ENCODE measurements around the gene VAMP2. TPM values are rescaled to one million over a fixed set of nuclear protein-coding genes. Genes with fewer than 3 reads are reported as not detected.
"Not testable (repeated sequence)": the region's sequence is repeated elsewhere in the genome, so short reads cannot be mapped to it uniquely, and the experiment has no call there.

The VAMP2 gene
- total RNA-seq, 2 experiments from 2014 or later, result 33.3 to 35.8 TPM

DNA sequence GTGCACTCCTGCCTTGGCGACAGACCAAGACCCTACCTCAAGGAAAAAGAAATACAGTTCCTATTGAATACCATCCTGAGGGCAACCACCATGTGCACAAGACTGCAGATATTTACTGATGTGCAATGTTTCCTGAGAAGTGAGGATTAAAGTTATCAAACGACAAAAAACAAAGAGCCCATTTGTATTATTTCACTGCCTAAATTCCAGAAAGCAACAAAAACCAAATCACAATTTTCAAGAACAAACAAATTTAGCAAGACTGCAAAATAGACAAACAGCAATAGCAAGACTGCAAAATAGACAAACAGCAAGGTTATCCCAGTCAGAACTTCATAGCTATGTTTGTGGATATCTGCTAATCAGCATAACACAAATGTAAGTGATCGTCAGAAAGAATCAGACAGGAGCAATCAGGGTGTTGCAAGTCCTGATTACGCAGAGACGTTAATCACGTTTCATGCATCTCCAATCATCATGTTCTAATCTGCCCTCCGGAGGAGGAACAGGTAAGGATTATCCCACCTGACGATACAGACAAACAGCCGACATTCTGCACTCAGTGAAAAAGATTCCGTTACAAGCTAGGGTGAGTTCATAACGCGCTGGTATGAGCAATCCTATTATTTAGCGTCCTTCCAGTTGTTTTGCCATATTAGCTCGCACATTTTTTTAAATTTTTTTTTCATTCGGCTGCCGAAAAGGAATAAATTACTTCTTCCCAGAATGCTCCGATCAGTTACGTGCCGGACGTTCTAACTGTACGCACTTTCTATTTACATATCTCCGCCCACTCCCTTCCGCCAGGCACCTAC lies 10.5 kb upstream of the VAMP2 start:
- CTCF ChIA-PET, result interaction anchor here (0.7 to 1.2 kb wide), 3 partner anchors 9 to 487 kb away, joined by 3 to 4 read pairs (median 3); no protein-coding TSS in a partner anchor
- Mint-ChIP-seq H3K9me3 (no peaks in the 10 kb centered on the region), H3K4me3 (peak overlapping the region; percentile 69), H3K4me1 (ENCODE audit: low read depth) (peaks cover 40% of the 10 kb centered on the region), H3K27ac (peak overlapping the region; percentile 100), H3K27me3 (ENCODE audit: low read depth) (peaks cover 4% of the 10 kb centered on the region), H3K36me3 (ENCODE audit: low read depth) (peaks cover 4% of the 10 kb centered on the region)
- intact Hi-C loops (cut with micrococcal nuclease), result loop anchor here (1.0 to 5.0 kb wide), 6 partner anchors 9 to 101 kb away; no protein-coding TSS in a partner anchor
- peak; percentile 90 for DNase-seq

DNA sequence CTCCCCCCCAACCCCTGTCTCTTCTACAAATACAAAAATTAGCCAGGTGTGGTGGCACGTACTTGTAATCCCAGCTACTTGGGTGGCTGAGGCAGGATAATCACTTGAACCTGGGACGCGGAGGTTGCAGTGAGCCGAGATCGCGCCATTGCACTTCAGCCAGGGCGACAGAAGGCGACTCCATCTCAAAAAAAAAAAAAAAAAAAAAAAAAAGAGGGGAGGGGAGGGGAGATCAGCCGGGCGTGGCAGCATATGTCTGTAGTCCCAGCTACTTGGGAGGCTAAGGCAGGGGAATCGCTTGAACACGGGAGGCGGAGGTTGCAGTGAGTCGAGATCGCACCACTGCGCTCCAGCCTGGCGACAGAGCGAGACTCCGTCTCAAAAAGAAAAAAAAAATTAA lies 7.4 kb upstream of the VAMP2 start:
- H3K4me3 Mint-ChIP-seq; H3K36me3 Mint-ChIP-seq (ENCODE audit: low read depth); H3K9me3 Mint-ChIP-seq; H3K27me3 Mint-ChIP-seq (ENCODE audit: low read depth); DNase-seq; H3K27ac Mint-ChIP-seq: not testable (repeated sequence)
- CTCF ChIA-PET, result interaction anchor here (1.4 kb wide), 1 partner anchor 11 kb away, joined by 3 read pairs; no protein-coding TSS in a partner anchor
- H3K4me1 Mint-ChIP-seq (ENCODE audit: low read depth), result peaks cover 32% of the 10 kb centered on the region
- intact Hi-C loops (cut with micrococcal nuclease), result loop anchor here (5.0 kb wide), 1 partner anchor 98 kb away; no protein-coding TSS in a partner anchor

DNA sequence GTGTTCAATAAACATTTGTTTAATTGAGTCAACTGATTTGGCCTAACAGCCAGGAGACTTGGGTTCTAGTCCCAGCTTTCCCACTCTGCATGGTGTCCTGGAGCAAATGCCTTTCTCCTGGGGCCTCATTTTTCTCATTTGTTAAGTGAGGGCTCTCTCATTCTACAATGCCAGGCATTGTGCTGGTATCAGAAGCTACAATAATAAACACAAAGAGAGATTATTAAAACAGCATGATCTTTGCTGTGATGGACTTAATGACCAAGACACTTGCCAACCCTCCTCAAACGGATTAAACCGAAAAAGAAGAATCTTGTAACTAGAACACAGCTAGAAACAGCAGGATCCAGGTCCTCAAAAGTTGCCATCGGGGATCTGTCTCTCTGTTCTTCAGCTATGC lies 4.8 kb upstream of the VAMP2 start:
- Mint-ChIP-seq H3K4me1 (ENCODE audit: low read depth) (peaks cover 33% of the 10 kb centered on the region), H3K27ac (no peak overlapping the region), H3K4me3 (no peak overlapping the region), H3K36me3 (ENCODE audit: low read depth) (no peaks in the 10 kb centered on the region), H3K27me3 (ENCODE audit: low read depth) (no peaks in the 10 kb centered on the region), H3K9me3 (no peaks in the 10 kb centered on the region)
- CTCF ChIA-PET, result interaction anchor here (0.6 to 0.8 kb wide), 3 partner anchors 8 to 47 kb away, joined by 3 read pairs; no protein-coding TSS in a partner anchor
- DNase-seq, result no peak
- intact Hi-C loops (cut with micrococcal nuclease), result no loop called here

DNA sequence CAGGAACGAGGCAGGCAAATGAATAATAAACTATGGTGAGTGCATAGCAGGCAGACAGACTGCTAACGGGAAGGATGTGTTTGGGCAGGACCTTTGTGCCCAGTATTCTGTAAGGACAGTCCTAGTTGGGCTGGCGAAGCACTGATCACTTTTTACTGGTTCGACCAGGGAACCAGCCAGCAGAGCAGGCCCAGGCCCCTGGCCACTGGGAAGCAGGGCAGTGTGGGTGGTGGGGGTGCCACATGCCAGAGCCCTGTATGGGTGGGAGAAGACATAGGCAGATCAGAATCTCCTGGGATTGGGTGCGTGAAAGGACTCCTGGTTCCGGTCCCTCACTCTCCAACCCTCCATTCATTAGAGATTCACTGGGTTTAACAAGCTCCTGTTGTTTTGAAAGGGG lies 4.0 kb upstream of the VAMP2 start:
- Mint-ChIP-seq H3K27me3 (ENCODE audit: low read depth) (no peaks in the 10 kb centered on the region), H3K36me3 (ENCODE audit: low read depth) (peaks cover 3% of the 10 kb centered on the region), H3K9me3 (no peaks in the 10 kb centered on the region), H3K27ac (no peak overlapping the region), H3K4me3 (no peak overlapping the region), H3K4me1 (ENCODE audit: low read depth) (peaks cover 32% of the 10 kb centered on the region)
- DNase-seq, result no peak
- CTCF ChIA-PET, result interaction anchor here (0.6 to 0.8 kb wide), 2 partner anchors 8 to 9 kb away, joined by 3 read pairs; no protein-coding TSS in a partner anchor
- intact Hi-C loops (cut with micrococcal nuclease), result no loop called here

DNA sequence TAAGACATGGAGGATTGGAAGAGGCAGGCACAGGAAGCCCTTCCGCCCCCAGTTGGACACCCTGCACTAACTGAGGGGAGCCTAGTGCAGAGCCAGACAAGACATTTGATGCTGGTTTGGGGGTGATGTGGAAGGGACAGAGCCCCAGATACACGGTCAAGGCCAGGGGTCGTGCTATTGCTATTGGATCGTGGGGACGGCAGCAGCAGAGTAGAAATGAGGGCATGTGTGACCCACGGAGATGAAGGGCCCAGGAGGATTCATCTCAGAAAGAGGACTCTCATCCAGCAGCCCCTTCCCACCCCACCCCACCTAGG lies 2.0 kb upstream of the VAMP2 start:
- Mint-ChIP-seq H3K36me3 (ENCODE audit: low read depth) (peaks cover 14% of the 10 kb centered on the region), H3K27me3 (ENCODE audit: low read depth) (no peaks in the 10 kb centered on the region), H3K27ac (peak overlapping the region; percentile 97), H3K4me3 (peak overlapping the region; percentile 82), H3K4me1 (ENCODE audit: low read depth) (peaks cover 51% of the 10 kb centered on the region), H3K9me3 (no peaks in the 10 kb centered on the region)
- peak; percentile 45 for DNase-seq
- CTCF ChIA-PET, result interaction anchor here (1.1 to 1.6 kb wide), 3 partner anchors 9 to 26 kb away, joined by 4 to 9 read pairs (median 4); no protein-coding TSS in a partner anchor
- intact Hi-C loops (cut with micrococcal nuclease), result loop anchor here (1.0 kb wide), 2 partner anchors 8 to 9 kb away; no protein-coding TSS in a partner anchor

DNA sequence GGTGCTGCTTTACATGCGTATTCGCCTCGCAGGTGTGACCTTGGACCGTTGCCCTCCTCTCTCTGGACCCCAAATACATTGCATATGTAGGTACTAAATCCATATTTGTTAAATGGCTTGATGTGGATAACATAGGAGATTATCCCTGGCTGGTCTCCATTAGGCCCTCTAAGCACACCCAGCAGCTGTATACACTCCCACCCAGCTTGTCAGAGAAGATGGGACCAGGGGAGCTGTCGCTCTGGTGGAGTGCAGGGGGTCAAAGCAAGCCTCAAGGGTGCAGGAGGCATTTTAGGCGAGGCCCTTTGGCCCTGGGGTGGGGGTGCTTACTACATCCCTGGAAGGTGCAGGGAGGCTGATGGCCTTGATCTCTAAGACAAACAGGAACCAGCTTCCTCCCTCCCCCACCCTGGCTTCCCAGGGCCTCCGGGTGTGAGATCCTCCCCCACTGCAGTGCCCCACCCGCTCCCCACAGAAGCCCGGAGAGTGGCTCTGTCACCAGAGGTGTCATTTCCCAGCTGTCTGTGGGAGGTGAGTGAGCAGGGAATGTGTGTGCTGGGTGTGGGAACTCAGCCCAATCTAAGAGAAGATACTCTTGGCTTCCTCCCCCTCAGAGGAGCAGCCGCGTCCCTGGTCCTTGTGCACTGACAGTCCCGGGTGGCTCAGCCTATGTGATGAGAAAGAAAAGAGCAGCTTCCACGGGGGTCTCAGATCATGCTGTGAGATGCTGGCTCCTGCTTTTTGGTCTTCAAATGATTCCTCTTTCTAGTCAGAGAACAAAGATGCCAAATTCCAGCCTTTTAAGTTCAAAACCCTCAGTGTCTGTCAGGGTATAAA lies 1.4 kb upstream of the VAMP2 start:
- intact Hi-C loops (cut with micrococcal nuclease), result loop anchor here (1.0 kb wide), 2 partner anchors 8 to 9 kb away; no protein-coding TSS in a partner anchor
- peak overlapping the region; percentile 97 for H3K27ac Mint-ChIP-seq
- CTCF ChIA-PET, result interaction anchor here (0.9 to 1.6 kb wide), 5 partner anchors 9 to 103 kb away, joined by 3 to 9 read pairs (median 4); partner anchors contain the start of gene ALOXE3
- H3K36me3 Mint-ChIP-seq (ENCODE audit: low read depth), result peaks cover 14% of the 10 kb centered on the region
- H3K4me1 Mint-ChIP-seq (ENCODE audit: low read depth), result peaks cover 57% of the 10 kb centered on the region
- H3K27me3 Mint-ChIP-seq (ENCODE audit: low read depth), result no peaks in the 10 kb centered on the region
- H3K4me3 Mint-ChIP-seq, result peak overlapping the region; percentile 82
- no peaks in the 10 kb centered on the region for H3K9me3 Mint-ChIP-seq
- DNase-seq, result peak; percentile 95

DNA sequence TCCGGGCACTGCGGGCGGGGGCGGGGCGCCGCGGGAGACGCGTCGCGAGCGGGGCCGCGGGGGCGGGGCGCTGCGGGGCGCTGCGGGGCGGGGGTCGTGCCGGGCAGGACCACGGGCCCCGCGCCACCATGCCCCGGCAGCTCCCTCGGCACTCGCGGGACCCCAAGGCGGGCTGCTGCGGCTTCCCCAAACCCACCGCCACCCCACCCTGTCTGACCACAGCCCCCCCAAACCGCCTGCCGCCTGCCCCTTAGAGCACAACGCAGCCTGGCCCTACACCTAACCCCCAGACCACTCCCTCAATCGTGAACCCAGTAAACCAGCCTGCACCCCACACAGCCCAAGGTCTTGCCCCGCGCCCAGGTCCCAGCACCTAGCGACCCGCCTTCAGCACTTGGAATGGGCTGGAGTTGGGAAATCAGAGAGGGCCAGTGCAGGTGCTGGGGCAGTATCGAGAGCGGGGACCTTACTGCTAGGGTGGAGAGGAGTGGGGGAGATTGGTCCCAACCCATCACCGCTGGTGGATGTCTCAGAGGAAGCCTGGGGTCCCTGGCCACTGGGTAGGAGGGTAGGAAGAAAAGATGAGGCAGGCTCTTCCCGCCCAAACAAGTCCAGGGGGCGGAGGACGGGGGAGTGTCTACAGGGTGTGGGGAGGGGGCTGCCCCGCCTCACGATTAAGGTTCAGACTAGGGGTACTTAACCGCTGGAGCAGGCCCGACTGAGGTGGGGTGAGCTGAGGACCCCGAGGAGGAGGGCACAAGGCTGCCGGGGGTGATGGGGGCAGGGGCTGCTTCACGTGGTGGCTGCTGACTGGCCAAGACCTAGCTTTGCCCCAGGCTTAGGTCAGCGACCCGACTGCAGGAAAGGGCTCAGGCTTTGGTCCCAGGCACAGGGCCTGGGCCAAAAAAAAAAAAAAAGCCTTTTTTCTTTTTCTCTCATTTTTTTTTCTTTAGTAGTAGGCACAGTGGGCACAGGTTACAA lies 539 bp upstream of the VAMP2 start:
- Mint-ChIP-seq H3K9me3 (no peaks in the 10 kb centered on the region), H3K4me1 (ENCODE audit: low read depth) (peaks cover 60% of the 10 kb centered on the region), H3K36me3 (ENCODE audit: low read depth) (peaks cover 14% of the 10 kb centered on the region), H3K27ac (peak overlapping the region; percentile 97), H3K27me3 (ENCODE audit: low read depth) (no peaks in the 10 kb centered on the region), H3K4me3 (peak overlapping the region; percentile 82)
- CTCF ChIA-PET, result interaction anchor here (0.9 to 1.6 kb wide), 5 partner anchors 10 to 102 kb away, joined by 3 to 9 read pairs (median 4); partner anchors contain the start of gene ALOXE3
- intact Hi-C loops (cut with micrococcal nuclease), result no loop called here
- peak; percentile 41 for DNase-seq

DNA sequence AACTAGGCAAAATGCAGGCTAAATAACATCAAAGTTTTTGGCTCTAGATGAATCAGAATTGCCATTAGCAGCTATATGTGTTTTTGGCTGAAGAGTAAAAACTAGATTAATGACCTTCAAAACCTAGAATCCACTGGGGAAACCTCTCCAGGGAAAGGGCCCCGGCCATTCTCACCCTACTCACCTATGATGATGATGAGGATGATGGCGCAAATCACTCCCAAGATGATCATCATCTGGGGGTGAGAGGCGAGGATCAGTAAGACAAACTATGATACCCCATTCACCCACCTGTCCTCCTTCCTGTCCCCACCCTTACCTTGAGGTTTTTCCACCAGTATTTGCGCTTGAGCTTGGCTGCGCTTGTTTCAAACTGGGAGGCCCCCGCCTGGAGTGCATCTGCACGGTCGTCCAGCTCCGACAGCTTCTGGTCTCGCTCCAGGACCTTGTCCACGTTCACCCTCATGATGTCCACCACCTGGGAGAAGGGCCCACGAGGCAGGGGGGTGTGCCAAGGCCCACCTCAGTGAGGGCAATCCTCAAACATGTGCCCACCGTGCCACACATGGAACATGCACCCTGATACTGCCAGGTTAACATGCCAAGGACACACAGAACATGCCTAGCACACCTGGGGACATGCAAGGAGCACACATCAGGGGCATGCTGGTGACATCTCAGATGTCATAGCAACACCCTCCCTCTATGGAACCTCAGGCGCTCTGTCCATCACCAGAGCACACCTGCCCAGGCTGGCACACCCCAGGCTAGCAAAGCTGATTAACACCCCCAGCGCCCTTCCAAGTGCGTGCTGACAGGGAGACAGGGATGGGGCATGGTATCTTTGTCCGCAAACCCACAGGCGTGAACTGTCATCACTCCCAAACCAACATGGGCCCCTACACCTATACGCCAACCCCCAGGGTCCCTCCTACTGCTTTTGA lies 1.2 kb downstream of the VAMP2 start:
- peak overlapping the region; percentile 88 for H3K27ac Mint-ChIP-seq
- H3K27me3 Mint-ChIP-seq (ENCODE audit: low read depth), result no peaks in the 10 kb centered on the region
- H3K36me3 Mint-ChIP-seq (ENCODE audit: low read depth), result peaks cover 14% of the 10 kb centered on the region
- CTCF ChIA-PET, result interaction anchor here (0.6 to 1.5 kb wide), 5 partner anchors 10 to 542 kb away, joined by 3 to 6 read pairs (median 4); partner anchors contain the start of gene ALOXE3
- intact Hi-C loops (cut with micrococcal nuclease), result no loop called here
- peak overlapping the region; percentile 82 for H3K4me3 Mint-ChIP-seq
- no peaks in the 10 kb centered on the region for H3K9me3 Mint-ChIP-seq
- H3K4me1 Mint-ChIP-seq (ENCODE audit: low read depth), result peaks cover 57% of the 10 kb centered on the region
- DNase-seq, result peak; percentile 32

DNA sequence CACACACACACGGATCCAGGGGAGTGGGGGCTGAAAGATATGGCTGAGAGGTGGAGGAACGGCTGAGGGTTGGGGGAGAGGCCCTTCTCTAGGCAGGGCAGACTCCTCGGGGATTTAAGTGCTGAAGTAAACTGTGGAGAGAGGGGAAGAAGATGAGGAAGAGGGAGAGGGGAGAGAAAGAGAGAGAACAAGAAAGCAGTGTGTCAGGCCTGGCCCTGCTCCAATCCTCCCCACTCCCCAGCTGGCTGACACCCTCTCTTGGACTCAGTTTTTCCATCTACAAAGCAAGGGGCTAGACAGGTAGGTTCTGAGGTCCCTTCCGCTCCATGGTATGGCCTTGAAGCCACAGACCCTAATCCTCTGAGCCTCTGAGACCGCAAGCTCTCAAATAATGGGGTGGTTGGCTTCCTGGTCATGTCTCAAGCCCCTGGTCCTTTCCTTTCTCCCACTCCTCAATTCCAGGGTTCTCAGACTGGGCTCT lies 2.0 kb downstream of the VAMP2 start:
- Mint-ChIP-seq H3K27ac (peak overlapping the region; percentile 88), H3K9me3 (no peaks in the 10 kb centered on the region), H3K27me3 (ENCODE audit: low read depth) (no peaks in the 10 kb centered on the region), H3K4me1 (ENCODE audit: low read depth) (peaks cover 55% of the 10 kb centered on the region), H3K36me3 (ENCODE audit: low read depth) (peaks cover 14% of the 10 kb centered on the region), H3K4me3 (peak overlapping the region; percentile 82)
- DNase-seq, result peak; percentile 41
- CTCF ChIA-PET, result interaction anchor here (0.6 to 1.5 kb wide), 6 partner anchors 11 to 541 kb away, joined by 3 to 6 read pairs (median 4); partner anchors contain the start of gene ALOXE3
- intact Hi-C loops (cut with micrococcal nuclease), result no loop called here

DNA sequence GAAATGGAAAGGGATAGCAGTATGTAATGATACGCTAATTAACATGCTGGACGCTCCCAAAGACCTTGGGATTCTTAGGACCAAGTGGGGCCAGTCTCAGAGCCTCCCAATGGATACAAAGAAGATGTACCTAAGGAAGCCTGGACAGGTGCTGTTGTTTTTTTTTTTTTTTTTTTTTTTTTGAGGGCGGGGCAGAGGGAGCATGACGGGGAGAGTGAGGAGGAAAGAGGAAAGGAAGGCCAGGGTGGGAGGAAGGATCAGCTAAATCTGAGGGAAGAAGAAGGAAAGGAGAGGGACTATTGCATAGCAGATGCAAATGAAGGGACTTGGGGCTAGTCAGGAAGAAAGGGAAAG lies 2.5 kb downstream of the VAMP2 start:
- intact Hi-C loops (cut with micrococcal nuclease), result no loop called here
- Mint-ChIP-seq H3K9me3 (no peaks in the 10 kb centered on the region), H3K27ac (peak overlapping the region; percentile 88), H3K27me3 (ENCODE audit: low read depth) (no peaks in the 10 kb centered on the region), H3K36me3 (ENCODE audit: low read depth) (peaks cover 14% of the 10 kb centered on the region), H3K4me1 (ENCODE audit: low read depth) (peaks cover 59% of the 10 kb centered on the region), H3K4me3 (no peak overlapping the region)
- no peak for DNase-seq
- CTCF ChIA-PET, result interaction anchor here (0.6 to 5.4 kb wide), 3 partner anchors 13 to 66 kb away, joined by 5 to 48 read pairs (median 6); no protein-coding TSS in a partner anchor
